GM21529 (cell line): ENCODE results near the gene KIF26B.
"Not testable (repeated sequence)": the region's sequence is repeated elsewhere in the genome, so short reads cannot be mapped to it uniquely, and the experiment has no call there.

ENCODE experiments used
- ATAC-seq: cut with Tn5 transposase; IDR thresholded peaks from one replicate; pipeline ENCODE4 v1.9.1; 2021; ENCODE audit not compliant: unreplicated experiment

The KIF26B gene

DNA sequence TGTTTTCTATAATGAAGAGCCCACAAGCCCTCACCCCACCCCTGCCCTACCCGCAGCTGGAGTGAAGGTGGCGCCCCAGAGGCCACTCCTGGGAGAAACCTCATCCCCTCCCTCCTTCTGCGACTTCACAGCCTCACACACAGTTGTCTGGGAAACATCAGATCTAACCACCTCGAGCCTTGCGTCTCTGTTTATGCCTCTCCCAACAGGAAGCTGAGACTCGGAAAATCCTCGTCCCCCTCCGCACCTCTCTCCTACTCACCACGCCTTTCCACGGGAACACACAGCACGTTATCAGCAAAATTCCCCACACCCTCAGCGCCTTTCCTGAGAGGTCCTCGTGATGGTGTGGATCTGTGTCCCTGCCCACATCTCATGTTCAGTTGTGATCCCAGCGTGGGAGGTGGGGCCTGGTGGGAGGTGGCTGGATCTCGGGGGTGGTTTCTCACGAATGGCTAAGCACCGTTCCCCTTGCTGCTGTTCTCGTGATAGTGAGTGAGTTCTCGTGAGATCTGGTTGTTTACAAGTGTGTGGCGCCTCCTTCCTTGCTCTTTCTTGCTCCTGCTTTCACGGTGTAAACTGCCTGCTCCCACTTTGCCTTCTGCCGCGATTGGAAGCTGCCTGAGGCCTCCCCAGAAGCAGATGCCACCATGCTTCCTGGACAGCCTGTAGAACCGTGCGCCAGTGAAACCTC is 190.6 kb downstream of the KIF26B start:
- no peak for ATAC-seq

DNA sequence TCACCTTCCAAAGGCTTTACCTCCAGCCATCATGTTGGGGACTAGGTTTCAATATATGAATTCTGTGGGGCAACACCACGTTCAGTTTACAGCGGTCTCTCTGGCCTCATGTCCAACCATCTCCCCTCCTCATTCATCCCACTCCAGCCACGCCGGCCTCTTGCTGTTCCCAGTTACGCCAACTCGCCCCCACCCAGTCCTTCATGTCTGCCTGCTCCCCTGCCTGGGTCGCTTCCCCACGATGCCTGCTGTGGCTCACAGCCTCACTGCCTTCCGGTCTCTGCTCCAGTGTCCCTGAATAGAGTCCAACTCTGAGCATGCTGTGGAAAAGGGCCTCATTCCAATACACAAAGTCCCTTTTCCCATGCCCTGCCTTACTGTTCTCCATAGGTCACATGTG is 193.8 kb downstream of the KIF26B start:
- ATAC-seq, result no peak

DNA sequence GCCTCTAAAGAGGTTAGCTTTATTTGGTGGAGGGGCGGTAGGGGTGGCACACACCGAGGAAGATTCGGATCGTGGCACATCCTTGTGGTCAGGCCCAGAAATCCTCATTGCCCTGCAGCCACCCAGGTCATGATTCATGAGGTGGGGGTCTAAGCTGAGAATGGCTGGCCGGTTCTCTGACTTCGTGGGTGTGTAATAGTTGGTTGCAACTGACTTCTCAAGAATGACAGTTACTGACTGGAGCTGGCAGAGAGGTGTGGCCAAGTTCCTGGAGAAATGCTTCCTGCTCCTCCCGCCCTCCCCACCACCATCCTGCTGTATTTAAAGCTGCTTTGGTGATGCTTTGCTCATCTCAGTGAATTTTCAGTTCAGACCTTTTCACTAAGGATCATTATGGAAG is 198.6 kb downstream of the KIF26B start:
- ATAC-seq, result no peak

DNA sequence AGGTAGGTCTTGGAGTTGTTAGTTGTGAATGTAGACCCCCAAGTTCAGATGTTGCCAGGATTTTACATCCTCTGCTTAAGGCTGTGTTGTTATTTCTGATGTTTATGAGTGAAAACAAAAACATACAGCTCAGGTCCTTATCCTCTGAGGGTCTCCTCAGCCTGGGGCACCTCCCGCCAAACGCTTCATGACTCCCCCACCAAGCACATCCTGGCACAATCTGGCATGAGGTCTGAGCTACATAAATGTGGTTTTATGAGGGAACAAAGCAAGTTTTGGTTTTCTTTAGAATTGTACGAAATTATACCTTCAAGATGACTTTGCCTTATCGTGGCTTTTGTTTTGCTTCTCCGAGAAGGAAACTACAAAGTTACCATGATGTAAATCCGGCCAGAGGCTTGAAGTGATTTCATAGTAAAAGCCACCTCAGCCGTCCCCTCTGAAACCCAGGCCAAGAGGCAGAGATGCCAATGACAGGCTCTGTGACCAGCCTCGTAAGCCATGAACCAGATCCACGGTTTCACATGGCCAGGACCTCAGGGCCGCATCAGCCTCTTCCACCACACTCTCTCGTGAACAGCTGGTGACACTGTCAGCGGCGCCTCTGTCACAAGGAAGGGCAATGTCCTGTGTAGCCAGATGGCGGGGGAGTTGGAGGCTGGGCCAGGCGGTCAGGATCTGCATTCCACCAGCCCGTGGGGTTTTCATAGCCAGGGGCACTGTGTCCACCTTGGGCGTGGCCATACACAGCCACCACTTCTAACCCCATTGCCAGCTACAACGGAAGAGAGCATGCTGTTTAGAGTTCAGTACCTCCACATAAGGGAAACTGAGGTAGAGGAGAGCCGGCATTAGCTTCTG is 199.4 kb downstream of the KIF26B start:
- ATAC-seq, result no peak

DNA sequence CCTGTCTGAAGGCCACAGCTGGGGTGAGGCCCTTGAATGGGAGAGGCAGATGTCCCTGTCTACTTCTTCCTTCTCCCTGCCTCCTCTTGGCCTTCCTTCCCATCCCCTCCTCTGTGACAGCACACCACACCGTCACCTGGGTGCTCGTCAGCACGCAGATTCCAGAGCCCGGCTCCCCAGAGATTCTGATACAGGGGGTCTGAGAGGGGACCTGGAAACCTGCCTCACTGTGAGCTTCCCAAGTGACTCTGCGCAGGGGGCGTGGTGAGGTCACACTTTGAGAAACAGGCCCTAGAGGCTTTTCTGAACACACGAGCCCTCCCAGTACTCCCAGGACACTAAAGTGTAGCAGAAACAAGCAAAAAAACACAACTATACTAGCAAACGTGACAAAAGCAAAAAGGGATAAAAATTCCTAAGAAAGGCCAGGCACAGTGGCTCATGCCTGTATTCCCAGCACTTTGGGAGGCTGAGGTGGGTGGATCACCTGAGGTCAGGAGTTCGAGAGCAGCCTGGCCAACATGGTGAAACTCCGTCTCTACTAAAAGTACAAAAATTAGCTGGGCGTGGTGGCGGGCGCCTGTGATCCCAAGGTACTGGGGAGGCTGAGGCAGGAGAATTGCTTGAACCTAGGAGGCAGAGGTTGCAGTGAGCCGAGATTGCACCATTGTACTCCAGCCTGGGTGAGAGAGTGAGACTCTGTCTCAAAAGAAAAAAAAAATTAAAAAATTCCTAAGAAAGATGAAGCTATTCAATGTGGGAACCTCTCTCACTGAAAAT is 201.3 kb downstream of the KIF26B start:
- ATAC-seq, result not testable (repeated sequence)

DNA sequence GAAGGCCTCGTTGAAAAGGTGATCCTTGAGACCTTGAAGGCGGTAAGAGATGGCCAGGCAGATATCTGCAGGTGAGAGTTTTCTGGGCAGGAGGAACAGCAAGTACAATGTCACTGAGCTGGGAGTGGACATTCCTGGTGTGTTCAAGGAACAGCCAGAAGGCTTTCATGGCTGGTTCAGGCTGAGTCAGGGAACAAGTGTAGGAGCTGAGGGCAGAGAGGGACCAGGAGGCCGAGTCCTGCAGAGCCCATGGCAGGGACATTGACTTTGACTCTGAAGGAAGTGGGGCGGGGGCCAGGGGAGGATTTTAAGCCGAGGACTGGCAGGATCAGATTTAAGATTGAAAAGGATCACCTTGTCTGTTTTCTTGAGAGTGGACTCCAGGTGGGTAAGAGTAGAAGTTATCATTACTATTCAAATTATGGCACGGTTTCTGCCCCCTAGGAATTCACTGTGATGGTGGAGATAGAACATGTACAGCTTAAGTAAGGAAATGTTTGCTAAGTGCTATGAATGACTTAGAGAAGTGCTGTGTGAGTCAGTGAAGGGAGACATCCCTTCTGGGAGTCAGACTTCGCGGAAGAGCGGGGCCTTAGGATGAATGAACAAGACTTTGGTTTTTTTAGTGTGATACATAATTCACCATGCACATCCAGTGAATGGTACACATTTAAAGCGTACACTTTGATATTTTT is 202.3 kb downstream of the KIF26B start:
- no peak for ATAC-seq

DNA sequence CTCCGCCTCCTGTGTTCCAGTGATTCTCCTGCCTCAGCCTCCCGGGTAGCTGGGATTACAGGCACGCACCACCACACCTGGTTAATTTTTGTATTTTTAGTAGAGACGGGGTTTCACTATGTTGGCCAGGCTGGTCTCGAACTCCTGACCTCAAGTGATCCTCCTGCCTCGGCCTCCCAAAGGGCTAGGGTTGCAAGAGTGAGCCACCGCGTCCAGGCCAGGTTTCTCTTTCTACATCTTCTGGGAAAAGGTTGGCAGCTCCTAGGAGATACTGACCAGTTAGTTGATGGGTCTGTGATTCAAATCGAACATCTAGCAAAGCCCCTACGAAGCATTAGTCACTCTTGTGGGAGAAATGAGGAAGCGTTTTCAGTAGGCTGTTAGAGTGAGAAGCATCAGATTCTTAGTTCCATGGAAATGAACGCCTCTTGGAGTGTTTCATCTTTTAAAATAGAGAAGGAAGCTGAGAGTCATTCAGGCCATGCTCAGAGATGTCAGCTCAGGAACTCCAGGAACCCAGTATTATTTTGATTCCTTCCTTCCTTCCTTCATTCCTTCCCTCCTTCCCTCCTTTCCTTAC is 204.4 kb downstream of the KIF26B start:
- ATAC-seq, result not testable (repeated sequence)

DNA sequence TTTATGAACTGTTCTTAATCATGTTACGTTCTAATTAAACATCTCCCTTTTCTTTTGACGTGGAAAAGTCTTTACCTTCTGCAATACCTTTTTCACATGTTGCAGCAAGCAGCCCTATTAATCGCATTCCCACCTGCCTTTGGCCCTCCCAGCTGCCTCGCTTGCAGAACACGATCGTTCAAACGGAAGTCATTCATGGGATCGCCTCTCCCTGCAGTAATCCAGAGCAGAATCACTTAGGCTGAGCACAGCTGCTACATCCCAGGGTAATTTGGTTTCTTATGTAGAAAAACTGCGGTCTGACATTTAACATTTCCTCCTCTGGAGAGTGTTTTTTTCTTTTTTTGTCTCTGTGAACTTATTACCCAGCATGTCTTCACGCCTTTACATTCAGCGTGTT is 206.3 kb downstream of the KIF26B start:
- no peak for ATAC-seq

DNA sequence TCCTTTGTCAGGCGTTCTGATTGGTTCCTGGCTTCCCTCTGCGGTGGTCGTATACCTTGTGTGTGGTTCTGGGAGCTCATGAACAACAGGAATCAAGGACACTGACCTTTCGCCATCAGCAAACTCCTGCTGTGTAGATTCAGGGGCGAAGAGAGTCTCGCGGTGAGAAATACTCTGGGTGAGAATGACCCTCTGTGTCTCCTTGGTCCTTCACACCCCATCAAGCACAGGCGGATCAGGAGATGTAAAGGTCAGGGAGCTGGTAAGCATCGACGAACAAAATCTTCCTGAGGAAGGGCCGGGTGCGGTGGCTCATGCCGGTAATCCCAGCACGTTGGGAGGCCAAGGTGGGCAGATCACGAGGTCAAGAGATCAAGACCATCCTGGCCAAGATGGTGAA is 207.2 kb downstream of the KIF26B start:
- ATAC-seq, result no peak

DNA sequence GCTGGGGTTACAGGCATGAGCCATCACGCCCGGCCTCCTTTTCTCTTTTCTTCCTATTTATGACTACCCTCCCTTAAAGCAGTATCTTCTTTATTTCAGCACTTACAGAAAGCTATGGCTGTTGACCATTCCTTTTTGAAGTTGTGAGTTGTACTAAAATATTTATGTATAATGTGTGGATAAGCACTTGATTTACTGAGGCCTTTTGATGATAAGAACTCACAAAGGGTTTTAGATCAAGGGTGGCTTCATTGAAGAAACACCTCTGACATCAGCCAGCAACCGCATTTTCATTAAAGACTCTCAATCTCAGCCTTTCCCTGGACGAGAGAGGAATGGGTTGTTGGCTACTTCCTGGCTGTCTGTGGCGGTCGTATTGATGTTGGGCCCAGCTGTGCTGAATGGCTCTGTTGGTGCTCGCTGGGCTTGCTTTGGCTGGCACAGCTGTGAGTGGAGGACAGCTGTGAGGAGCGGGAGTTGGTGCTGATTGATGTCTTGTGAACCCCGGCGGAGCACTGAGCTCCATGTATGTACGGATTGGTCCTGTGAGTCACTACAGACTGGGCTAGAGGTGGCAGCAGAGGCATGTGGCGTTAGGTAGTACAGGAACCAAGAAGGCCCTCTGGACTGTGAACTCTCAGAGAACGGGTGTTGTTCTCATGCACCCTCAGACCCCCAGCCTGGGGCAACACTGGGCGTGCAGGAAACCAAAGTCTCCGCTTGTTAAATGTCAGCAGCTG is 208.8 kb downstream of the KIF26B start:
- ATAC-seq, result no peak

DNA sequence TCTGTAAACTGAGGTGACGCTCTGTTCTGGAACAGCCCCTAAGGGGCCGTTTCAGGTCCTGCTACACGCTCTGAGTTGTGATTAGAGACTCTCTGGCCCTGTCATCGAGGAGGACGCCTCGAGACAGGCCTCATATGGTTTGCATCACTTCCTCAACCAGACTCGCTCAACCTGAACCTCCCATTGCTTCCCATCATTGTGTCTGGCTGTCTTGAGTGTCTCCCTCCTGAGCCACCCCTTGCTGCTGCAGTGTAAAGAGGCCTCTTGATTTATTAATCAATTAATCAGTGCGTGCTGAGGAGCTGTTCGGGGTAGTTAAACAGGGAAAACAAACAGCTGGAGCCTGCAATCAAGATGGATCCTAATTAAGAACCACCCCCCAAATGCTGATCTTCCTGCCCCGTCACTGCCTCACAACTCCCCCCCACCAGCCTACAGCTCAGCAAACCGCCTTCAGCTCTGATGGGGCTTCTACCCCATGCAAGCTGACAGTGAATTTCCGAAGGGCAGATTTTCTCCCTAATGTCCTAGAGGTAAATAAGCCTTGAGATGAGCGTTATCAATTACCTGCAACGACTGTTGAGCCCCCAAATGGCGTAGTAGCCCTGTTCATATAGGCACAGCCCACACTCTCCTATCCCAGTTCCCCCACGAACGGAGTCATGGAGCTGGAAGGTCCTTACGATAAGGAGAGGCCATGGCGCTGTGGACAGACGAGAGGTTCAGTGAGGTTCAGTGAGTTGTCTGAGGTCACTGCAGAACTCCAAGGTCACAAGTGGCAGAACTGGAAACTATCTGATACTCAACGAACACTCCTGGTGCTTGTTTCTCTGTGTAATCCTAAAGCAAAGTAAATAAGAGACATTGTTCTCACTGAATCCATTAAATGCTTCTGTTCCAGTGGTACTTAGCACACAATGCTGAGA is 210.6 kb downstream of the KIF26B start:
- no peak for ATAC-seq

DNA sequence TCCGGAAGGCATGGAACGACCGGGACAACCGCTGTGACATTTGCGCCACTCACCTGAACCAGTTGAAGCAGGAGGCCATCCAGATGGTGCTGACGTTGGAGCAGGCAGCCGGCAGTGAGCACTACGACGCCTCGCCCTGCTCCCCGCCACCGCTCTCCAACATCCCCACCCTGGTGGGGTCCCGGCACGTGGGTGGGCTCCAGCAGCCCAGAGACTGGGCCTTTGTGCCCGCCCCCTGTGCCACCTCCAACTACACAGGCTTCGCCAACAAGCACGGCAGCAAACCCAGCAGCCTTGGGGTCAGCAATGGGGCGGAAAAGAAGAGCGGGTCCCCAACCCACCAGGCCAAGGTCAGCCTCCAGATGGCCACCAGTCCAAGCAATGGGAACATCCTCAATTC is 212.1 kb downstream of the KIF26B start:
- no peak for ATAC-seq

DNA sequence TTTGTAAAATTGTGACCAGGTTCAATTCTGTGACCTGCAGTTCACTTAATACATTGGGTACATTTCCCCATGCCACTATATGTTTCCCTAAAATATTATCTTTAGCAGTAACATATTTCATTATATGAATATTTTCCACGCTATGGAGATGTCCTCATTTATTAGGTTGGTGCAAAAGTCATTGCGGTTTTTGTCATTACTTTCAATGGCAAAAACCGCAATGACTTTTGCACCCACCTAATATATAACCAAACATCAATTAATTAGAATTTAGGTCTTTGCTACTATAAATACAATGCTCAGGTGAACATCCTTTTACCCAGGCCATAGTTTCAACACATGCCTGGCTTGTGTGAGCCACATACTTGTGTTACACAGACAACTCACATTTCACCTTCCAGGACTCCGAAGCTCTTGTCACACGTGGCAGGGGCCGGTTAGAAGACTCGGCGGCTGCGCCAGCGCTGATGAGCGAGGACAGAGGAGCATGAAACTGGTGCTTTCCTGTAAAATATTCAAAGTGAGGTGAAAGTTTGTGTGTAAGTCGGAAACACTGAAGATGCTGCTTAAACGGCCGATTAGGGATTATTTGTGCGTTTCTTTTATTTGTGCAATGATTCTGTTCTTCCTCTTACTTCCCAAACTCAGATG is 215.5 kb downstream of the KIF26B start:
- ATAC-seq, result no peak

DNA sequence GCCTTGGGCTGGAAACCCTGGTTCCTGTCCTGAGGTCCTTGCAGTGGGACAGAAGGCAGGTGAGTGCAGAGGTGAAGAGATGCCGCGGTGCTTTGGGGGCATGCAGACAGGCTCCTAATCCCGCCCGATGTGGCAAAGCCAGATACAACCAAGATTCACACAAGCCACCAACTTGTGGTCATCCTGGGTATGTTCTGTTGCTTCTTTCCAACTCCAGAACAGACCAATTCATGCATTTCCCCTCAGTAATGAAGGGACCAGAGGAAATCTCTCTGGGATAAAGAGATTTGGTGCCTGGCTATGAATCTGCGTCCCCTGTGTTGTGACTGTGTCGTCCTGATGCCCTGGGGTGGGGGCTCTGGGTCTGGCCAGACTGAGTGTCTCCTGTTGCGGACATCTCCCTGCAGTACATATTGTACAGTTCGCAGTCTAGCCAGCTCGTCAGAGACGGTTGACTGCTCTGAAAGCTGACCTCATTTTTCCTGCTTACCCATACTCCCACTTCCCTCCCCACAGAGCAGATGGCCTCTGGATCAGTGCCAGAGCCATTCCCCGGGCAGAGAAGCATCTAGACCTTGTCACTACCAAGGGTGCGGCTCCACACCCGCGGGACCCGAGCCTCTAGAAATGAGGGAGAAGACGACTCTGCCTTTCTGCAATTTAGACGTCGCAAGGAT is 216.3 kb downstream of the KIF26B start:
- no peak for ATAC-seq

DNA sequence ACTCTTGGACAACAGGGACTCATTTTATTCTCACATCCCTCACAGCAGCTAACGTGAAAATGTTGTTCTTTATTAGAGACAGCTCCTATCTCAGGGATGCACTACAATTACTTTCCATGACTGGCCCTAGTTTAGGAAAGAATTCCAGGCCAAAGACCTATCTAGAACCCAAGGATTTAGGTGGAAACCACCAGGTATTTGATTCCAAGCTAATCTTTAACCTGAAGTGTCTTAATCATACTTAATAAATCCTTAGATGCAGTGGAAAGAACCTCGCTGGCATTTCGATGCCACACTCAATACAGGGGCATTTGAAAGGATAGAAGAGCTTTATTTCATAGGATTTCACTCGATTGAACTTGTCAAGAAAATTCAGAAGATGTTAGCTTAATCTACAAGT is 218.3 kb downstream of the KIF26B start:
- ATAC-seq, result no peak

DNA sequence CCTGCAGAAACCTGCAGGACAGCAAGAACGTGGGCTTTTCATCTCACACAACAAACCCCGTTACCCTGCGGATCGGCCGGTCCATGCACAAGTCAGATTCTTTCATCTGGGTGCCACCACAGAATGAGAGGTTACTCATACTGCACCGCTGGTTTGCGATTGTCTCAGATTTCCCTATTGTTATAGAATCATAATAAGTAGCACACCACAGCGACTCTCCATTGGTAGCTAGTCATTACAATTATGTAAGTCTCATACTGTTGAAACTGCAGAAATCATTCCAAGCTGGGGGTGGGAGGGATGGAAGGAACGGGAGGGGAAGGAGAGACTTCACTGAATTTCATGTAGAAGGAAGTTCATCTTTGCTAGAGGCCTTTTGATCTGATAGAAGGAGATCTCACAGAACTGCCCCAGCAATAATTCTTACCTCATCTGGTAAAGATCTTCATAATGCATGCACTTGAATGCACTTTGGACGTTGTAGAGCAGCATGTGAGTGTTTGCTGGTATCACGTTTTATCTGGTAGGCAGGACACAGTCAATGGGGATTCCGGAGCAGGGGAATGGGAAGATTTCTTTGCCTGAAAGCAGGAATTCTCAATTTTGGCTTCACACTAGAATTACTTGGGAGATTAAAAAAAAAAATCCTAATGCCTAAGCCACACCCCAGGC is 221.1 kb downstream of the KIF26B start:
- no peak for ATAC-seq

DNA sequence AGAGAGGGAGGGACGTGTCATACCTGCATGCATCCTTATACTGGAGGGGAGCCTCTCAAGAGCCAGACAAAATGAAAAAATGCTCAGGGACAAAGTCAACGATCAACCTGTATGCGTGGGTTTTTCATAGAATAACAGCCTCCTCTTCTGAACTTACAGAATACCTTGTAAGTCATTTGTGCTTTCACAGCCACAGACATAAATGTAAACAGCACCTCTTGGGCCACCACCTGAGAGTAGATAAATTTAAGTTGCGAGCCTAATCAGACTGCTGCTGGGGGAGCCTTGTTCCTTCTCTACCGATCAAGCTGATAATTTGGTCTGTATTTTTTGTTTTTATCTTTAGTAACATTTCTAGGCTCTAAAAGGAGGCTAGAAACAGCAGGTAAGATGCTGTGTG is 223.1 kb downstream of the KIF26B start:
- ATAC-seq, result no peak
